ENCODE results near the gene SAP30BP. TPM values are rescaled to one million over a fixed set of nuclear protein-coding genes. Genes with fewer than 3 reads are reported as not detected.

SAP30BP gene
- total and polyA plus RNA-seq, 2 donors (not counting 1 experiment from before 2014, with no cell fraction given): 143 to 148 TPM

DNA sequence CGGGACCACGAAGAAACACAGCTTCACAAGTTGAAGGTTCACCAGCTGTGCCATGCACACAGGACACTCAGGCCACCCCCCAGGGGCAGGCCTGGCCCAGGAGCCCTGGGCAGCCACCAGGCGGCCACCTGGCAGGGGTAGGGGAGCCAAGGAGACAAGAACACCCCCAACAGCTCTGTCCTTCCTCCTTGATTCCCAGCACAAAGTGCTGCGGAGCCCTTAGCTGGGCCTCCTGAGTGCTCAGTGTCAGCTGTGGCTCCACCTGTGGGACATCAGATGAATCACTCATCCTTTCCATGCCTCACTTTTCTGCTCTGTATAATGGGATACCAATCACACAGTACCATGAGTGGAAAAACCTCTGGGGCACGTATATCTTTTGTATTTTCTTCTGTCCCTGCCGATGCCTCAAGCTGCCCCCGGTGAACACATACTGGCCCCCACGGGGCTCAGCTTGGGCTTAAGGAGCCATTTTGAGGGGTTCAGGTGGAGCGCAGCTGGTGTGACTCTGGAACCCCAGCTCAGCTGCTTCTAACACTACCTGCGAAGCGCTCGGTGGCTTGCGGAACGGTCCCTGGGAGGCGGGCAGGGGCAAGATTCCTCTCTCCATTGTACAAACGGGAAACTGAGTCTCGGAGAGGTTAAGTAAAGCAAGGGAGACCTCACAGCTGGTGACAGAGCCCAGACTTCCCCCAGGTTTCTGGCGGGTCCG is 85.8 kb downstream of the SAP30BP start:
- ChIA-PET POLR2A (interaction anchor here (0.6 to 3.4 kb wide), 15 partner anchors 12 to 1829 kb away, joined by 3 to 23 read pairs (median 6); partner anchors contain the start of genes GALK1, MRPL38, SLC25A19 and UNK), CTCF (interaction anchor here (0.5 to 5.9 kb wide), 50 partner anchors 11 to 792 kb away, joined by 3 to 87 read pairs (median 4); partner anchors contain the start of genes GALK1, MIF4GD, MRPL58 and RECQL5)
- Histone ChIP-seq H2AFZ (ENCODE audit: insufficient read depth, low read depth, low read length, poor library complexity, severe bottlenecking) (peak overlapping the region; percentile 96), H3K4me3 (ENCODE audit: control extremely low read depth in 1 of 5, extremely low read depth in 1 of 5, insufficient read depth in 1 of 5, low read depth in 2 of 5, low read length in 4 of 5) (peak overlapping the region in 4 of 5 experiments; percentile 55 to 84 (median 62)), H3K9me3 (ENCODE audit: control extremely low read depth in 1 of 3, control insufficient read depth in 2 of 3, insufficient read depth in 1 of 3, low read length in 2 of 3) (no peaks in the 10 kb centered on the region), H3K27me3 (replicated peaks in 1 of 4; ENCODE audit: control extremely low read depth in 1 of 4, control insufficient read depth in 3 of 4, insufficient read depth in 4 of 4, low read length in 3 of 4) (no peaks in the 10 kb centered on the region), H3K27ac (ENCODE audit: low read length in 2 of 2) (no peak overlapping the region), H3K4me1 (ENCODE audit: control insufficient read depth in 2 of 2, insufficient read depth in 2 of 2, low read length in 2 of 2) (peaks cover 9 to 29% of the 10 kb centered on the region in 2 donors), H3K9ac (ENCODE audit: low read length) (peak overlapping the region; percentile 76), H3K36me3 (replicated peaks in 1 of 2; ENCODE audit: control extremely low read depth in 1 of 2, control insufficient read depth in 1 of 2, extremely low read depth in 1 of 2, insufficient read depth in 2 of 2, low read length in 1 of 2) (peaks cover 0 to 6% of the 10 kb centered on the region in 2 experiments), H3K79me2 (ENCODE audit: control insufficient read depth, insufficient read depth, low read length) (no peaks in the 10 kb centered on the region), H3K4me2 (replicated peaks; ENCODE audit: low read depth, low read length, poor library complexity, severe bottlenecking) (peak overlapping the region; percentile 100), H4K20me1 (ENCODE audit: control insufficient read depth, insufficient read depth, low read length, poor library complexity, severe bottlenecking) (no peaks in the 10 kb centered on the region)
- no peaks in the 10 kb centered on the region for H3K9me3 Mint-ChIP-seq (ENCODE audit: insufficient read depth)
- intact Hi-C loops (cut with micrococcal nuclease): loop anchor here (1.0 to 10.0 kb wide), 2 partner anchors 74 to 252 kb away; partner anchors contain the start of gene CDK3
- peak; percentile 48 for DNase-seq
- ATAC-seq (ENCODE audit: low read depth): no peak
- TF ChIP-seq CTCF (IDR thresholded peaks at IDR 0.05) (no peak), EZH2 (IDR thresholded peaks at IDR 0.05; ENCODE audit: borderline replicate concordance, insufficient read depth, low read depth, low read length, poor library complexity, severe bottlenecking) (no peak)
- peaks cover 4% of the 10 kb centered on the region for H3K27me3 Mint-ChIP-seq
- peak overlapping the region; percentile 71 for H3K4me3 Mint-ChIP-seq
- peaks cover 23% of the 10 kb centered on the region for H3K4me1 Mint-ChIP-seq
- H3K27ac Mint-ChIP-seq: peak overlapping the region; percentile 61
- 67% methylated on average over 19 of the region's 19 CpGs for WGBS (ENCODE audit: insufficient coverage)
